Progenitor cell of endocrine pancreas (in vitro differentiated cells): ENCODE results near the gene PAPOLB. TPM values are rescaled to one million over a fixed set of nuclear protein-coding genes. Genes with fewer than 3 reads are reported as not detected.

ENCODE experiments used
- DNase-seq: peaks from one replicate; pipeline ENCODE4 v3.0.0; 2021; ENCODE audit warnings: low spot score; ENCODE audit not compliant: unreplicated experiment
- H3K27ac Mint-ChIP-seq: 2 replicates; pipeline ENCODE4 v1.8.0; 2021; ENCODE audit warnings: mild to moderate bottlenecking, moderate library complexity, mixed read lengths
- H3K27me3 Mint-ChIP-seq: 2 replicates; pipeline ENCODE4 v1.8.0; 2021; ENCODE audit warnings: mixed read lengths
- H3K36me3 Mint-ChIP-seq: 2 replicates; pipeline ENCODE4 v1.8.0; 2022; ENCODE audit warnings: mixed read lengths; ENCODE audit not compliant: insufficient read depth
- H3K4me1 Mint-ChIP-seq: 2 replicates; pipeline ENCODE4 v1.8.0; 2021; ENCODE audit warnings: low read depth, mixed read lengths
- H3K4me3 Mint-ChIP-seq: 2 replicates; pipeline ENCODE4 v1.8.0; 2021; ENCODE audit warnings: low read depth, mild to moderate bottlenecking, moderate library complexity, mixed read lengths
- H3K9me3 Mint-ChIP-seq: 2 replicates; pipeline ENCODE4 v1.8.0; 2021; ENCODE audit warnings: low read depth, mixed read lengths
- total RNA-seq: library from RNA; stranded (reverse); gene quantifications from 2 replicates; pipeline ENCODE4 v1.2.1, GENCODE V29; 2021
- TF ChIP-seq, protein P1 (sequence below): fragments of 200-600 bp; sonication (generic); IDR thresholded peaks from one replicate; pipeline ENCODE4 v1.5.0; 2021; ENCODE audit warnings: antibody characterized with exemption, mild to moderate bottlenecking; ENCODE audit not compliant: unreplicated experiment

PAPOLB gene
- total RNA-seq, 1 donor from 2014 or later, result 0.10 TPM

DNA sequence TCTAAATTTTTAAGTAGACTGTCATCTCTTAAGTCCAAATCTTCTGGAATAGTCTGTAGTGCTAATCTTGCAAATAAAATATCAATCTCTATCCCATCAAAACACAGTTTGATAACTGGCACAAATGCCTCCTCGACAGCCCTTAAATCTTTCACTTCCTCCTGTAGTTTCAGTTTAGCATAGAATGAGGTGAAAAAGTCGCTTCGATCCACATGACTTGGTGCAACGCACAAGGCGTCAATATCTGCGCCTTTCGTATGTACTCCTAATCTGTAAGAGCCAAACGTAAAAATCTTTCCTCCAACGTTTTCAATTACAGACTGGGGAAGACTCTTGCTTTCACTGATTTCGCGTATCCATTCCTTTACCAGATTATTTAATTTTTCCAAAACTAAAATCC is 603 bp downstream of the PAPOLB start:
- Mint-ChIP-seq H3K4me1 (peaks cover 1% of the 10 kb centered on the region), H3K27ac (no peak overlapping the region), H3K27me3 (peaks cover 19% of the 10 kb centered on the region), H3K9me3 (peaks cover 7% of the 10 kb centered on the region), H3K4me3 (no peak overlapping the region), H3K36me3 (no peaks in the 10 kb centered on the region)
- no peak for DNase-seq
- TF ChIP-seq, protein P1, sequence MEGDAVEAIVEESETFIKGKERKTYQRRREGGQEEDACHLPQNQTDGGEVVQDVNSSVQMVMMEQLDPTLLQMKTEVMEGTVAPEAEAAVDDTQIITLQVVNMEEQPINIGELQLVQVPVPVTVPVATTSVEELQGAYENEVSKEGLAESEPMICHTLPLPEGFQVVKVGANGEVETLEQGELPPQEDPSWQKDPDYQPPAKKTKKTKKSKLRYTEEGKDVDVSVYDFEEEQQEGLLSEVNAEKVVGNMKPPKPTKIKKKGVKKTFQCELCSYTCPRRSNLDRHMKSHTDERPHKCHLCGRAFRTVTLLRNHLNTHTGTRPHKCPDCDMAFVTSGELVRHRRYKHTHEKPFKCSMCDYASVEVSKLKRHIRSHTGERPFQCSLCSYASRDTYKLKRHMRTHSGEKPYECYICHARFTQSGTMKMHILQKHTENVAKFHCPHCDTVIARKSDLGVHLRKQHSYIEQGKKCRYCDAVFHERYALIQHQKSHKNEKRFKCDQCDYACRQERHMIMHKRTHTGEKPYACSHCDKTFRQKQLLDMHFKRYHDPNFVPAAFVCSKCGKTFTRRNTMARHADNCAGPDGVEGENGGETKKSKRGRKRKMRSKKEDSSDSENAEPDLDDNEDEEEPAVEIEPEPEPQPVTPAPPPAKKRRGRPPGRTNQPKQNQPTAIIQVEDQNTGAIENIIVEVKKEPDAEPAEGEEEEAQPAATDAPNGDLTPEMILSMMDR, result no peak

DNA sequence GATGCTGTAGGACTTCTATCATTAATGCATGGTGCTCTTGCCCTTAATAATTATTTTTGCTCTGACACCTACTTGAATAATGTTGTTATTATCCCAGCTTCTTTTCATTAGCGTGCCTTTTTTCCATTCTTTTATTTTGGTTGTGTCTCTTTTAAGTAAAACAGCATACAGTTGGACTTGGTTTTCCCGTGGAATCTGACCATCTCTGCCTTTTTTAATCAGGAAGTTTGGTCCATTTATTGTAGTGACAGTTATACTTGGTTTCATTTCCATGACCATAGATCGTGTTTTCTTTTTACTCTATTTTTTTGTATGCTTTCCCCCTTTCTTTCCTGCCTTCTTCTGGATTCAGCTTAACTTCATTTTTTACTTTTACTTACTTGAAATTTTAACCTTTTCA is 4.6 kb downstream of the PAPOLB start:
- Mint-ChIP-seq H3K9me3 (no peaks in the 10 kb centered on the region), H3K4me3 (no peak overlapping the region), H3K27me3 (peaks cover 15% of the 10 kb centered on the region), H3K4me1 (peaks cover 1% of the 10 kb centered on the region), H3K27ac (no peak overlapping the region), H3K36me3 (no peaks in the 10 kb centered on the region)
- TF ChIP-seq, protein P1, result no peak
- no peak for DNase-seq

DNA sequence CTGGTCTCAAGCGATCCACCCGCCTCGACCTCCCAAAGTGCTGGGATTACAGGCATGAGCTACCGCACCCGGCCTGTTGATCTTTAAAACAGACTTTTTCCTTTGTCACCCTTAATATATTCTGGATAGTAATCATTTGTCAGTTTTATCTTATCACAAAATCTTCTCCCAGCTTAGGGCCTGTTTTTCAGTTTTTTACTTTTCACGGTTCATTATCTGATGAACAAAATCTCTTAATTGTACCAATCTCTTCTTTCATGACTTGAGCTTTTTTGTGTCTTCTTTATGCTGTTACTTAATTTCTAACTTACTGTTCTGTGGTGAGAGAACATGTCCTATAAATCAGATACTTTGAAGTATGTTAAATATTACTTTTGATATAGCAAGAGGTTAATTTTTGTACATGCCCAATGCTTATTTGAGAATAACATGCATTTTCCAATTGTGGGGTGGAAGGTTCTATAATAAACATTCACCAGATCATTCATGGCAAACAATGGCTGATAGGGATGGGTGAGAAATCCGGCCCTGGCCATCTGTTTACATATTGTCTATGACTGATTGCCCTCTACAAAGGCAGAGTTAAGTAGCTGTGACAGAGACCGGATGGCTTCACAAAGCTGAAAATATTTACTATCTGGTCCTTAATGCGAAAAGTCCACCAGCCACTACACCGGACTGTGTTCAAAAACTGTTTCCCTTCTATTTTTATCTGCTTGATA is 5.3 kb downstream of the PAPOLB start:
- Mint-ChIP-seq H3K9me3 (peaks cover 1% of the 10 kb centered on the region), H3K4me1 (peaks cover 1% of the 10 kb centered on the region), H3K27ac (no peak overlapping the region), H3K4me3 (no peak overlapping the region), H3K36me3 (no peaks in the 10 kb centered on the region), H3K27me3 (peaks cover 15% of the 10 kb centered on the region)
- TF ChIP-seq, protein P1, result no peak
- no peak for DNase-seq

DNA sequence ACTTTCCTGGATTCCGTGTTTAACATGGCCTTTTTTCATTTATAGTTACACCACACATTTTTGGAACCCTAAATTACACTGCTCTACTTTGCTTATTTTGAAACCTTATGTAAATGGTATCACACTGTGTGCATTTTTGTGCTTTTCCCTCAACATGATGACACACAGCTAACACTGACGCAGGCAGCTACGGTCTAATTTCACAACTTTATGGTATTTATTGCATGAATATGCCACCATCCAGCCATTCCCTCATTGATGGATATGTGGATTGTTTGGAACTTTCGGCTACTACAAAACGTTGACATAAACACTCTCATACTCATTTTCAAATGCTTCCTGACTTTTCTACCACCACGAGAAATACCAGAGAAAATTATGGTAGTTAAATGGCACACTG is 6.9 kb downstream of the PAPOLB start:
- Mint-ChIP-seq H3K4me1 (peaks cover 1% of the 10 kb centered on the region), H3K27ac (no peak overlapping the region), H3K36me3 (peaks cover 2% of the 10 kb centered on the region), H3K4me3 (no peak overlapping the region), H3K27me3 (peaks cover 15% of the 10 kb centered on the region), H3K9me3 (peaks cover 5% of the 10 kb centered on the region)
- no peak for DNase-seq
- TF ChIP-seq, protein P1, result no peak

DNA sequence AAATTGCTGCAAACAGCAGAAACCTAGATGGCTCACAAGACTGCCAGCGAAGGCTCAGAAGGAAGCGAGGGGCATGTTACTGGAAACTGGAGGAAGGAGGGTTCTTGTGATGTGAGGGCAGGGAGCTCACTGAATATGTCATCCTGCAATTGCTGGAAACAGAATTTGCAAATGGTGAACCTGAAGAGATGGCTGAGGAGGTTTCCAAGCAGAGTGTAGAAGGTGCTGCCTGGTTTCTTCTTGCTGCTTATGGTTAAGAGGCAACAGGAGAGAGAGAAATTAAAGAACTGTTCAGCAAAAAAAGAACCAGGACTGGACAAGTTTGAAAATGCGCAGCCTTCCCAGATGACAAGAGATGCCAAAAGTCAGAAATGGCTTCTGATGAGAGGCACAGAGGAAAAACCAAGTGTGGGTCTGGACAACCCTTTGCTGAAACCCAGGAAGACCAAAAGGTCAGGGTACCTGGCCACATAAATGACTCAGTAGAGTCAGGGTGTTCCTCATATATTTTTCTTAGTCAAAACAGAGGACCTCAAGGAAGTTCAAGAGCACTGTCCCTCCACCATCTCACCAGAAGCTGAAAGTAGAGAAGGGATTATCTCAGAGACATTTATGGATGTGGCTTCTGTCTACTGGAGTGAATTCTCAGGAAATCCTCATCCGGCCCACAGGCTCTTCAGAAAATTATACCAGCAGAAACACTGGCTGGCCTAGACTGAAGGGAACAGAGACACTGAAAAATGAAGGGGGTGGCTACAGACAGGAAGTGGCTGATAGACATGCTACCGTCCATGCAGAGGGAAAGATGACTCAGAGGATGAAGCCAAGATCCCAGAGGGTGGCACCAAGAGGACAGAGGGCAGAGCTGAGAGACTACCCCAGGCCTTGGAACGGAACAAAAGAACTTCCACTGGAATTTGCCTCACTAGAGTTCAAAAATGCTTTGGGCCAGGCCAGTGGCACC is 10.1 kb downstream of the PAPOLB start:
- no peak for DNase-seq
- TF ChIP-seq, protein P1, result no peak
- Mint-ChIP-seq H3K4me1 (peaks cover 1% of the 10 kb centered on the region), H3K9me3 (peaks cover 5% of the 10 kb centered on the region), H3K36me3 (peaks cover 2% of the 10 kb centered on the region), H3K4me3 (no peak overlapping the region), H3K27me3 (peaks cover 4% of the 10 kb centered on the region), H3K27ac (no peak overlapping the region)
